H9 (cell line): ENCODE measurements around the gene SFTPB. TPM values are rescaled to one million over a fixed set of nuclear protein-coding genes. Genes with fewer than 3 reads are reported as not detected.

Source experiments
- DNase-seq: peaks from one replicate; pipeline ENCODE4 v3.0.0-alpha.2; 2017
- H2AFZ ChIP-seq: one replicate; pipeline ENCODE4 v1.6.1; 2013; ENCODE audit warnings: mild to moderate bottlenecking, low read length, control low read depth, moderate library complexity
- H2AK5ac ChIP-seq: 2 replicates; pipeline ENCODE4 v1.6.1; 2013; ENCODE audit warnings: low read length, control low read depth, mixed read lengths; ENCODE audit not compliant: insufficient read length
- H2BK120ac ChIP-seq: one replicate; pipeline ENCODE4 v1.6.1; 2013; ENCODE audit warnings: low read depth, mild to moderate bottlenecking, low read length, control low read depth, inconsistent platforms; ENCODE audit not compliant: poor library complexity, severe bottlenecking
- H2BK12ac ChIP-seq: 2 replicates; pipeline ENCODE4 v1.6.1; 2013; ENCODE audit warnings: low read length, control low read depth, mixed read lengths, low read depth; ENCODE audit not compliant: insufficient read length
- H2BK15ac ChIP-seq: 2 replicates; pipeline ENCODE4 v1.6.1; 2013; ENCODE audit warnings: low read depth, low read length, control low read depth
- H2BK20ac ChIP-seq: one replicate; pipeline ENCODE4 v1.6.1; 2013; ENCODE audit warnings: low read depth, mild to moderate bottlenecking, low read length, control low read depth, inconsistent platforms; ENCODE audit not compliant: poor library complexity, severe bottlenecking
- H2BK5ac ChIP-seq: 2 replicates; pipeline ENCODE4 v1.6.1; 2013; ENCODE audit warnings: low read length, control low read depth, mixed read lengths; ENCODE audit not compliant: insufficient read length
- H3K14ac ChIP-seq: 2 replicates; pipeline ENCODE4 v1.6.1; 2013; ENCODE audit warnings: low read length, control low read depth; ENCODE audit not compliant: insufficient read depth
- H3K18ac ChIP-seq: 2 replicates; pipeline ENCODE4 v1.6.1; 2013; ENCODE audit warnings: low read depth, mild to moderate bottlenecking, mixed read lengths, low read length, control low read depth; ENCODE audit not compliant: insufficient read length
- H3K23ac ChIP-seq: 2 replicates; pipeline ENCODE4 v1.6.1; 2013; ENCODE audit warnings: low read length, control low read depth, mixed read lengths, low read depth; ENCODE audit not compliant: insufficient read length
- H3K23me2 ChIP-seq: 2 replicates; pipeline ENCODE4 v1.6.1; 2013; ENCODE audit warnings: low read depth, mild to moderate bottlenecking, mixed read lengths, low read length, control low read depth; ENCODE audit not compliant: insufficient read length, poor library complexity, severe bottlenecking
- H3K27ac ChIP-seq: 2 replicates; pipeline ENCODE4 v1.5.1; 2013; ENCODE audit warnings: low read length, control low read depth, mixed read lengths, low read depth; ENCODE audit not compliant: insufficient read length
- H3K27me3 ChIP-seq: 2 replicates; pipeline ENCODE4 v1.6.1; 2013; ENCODE audit warnings: low read length, control low read depth, inconsistent platforms; ENCODE audit not compliant: insufficient read depth
- H3K4ac ChIP-seq: 2 replicates; pipeline ENCODE4 v1.6.1; 2013; ENCODE audit warnings: low read depth, mild to moderate bottlenecking, control low read depth, inconsistent platforms, low read length, moderate library complexity
- H3K4me1 ChIP-seq: 2 replicates; pipeline ENCODE4 v1.6.1; 2013; ENCODE audit warnings: low read length, control low read depth, inconsistent platforms; ENCODE audit not compliant: insufficient read depth
- H3K4me2 ChIP-seq: 2 replicates; pipeline ENCODE4 v1.6.1; 2013; ENCODE audit warnings: low read length, control low read depth, mixed read lengths; ENCODE audit not compliant: insufficient read length, insufficient read depth
- H3K56ac ChIP-seq: 2 replicates; pipeline ENCODE4 v1.6.1; 2013; ENCODE audit warnings: low read depth, mild to moderate bottlenecking, mixed read lengths, low read length, control low read depth; ENCODE audit not compliant: insufficient read length
- H3K79me1 ChIP-seq: 2 replicates; pipeline ENCODE4 v1.6.1; 2013; ENCODE audit warnings: low read depth, mild to moderate bottlenecking, moderate library complexity, low read length, control low read depth, inconsistent platforms; ENCODE audit not compliant: insufficient read depth, poor library complexity, severe bottlenecking
- H3K79me2 ChIP-seq: 2 replicates; pipeline ENCODE4 v1.6.1; 2013; ENCODE audit warnings: low read length, control low read depth, inconsistent platforms; ENCODE audit not compliant: insufficient read depth
- H3K9ac ChIP-seq: 2 replicates; pipeline ENCODE4 v1.6.1; 2013; ENCODE audit warnings: low read length, control low read depth, mixed read lengths; ENCODE audit not compliant: insufficient read length; ENCODE audit errors: extremely low read depth
- H3K9me3 ChIP-seq: one replicate; pipeline ENCODE4 v1.6.1; 2013; ENCODE audit warnings: low read depth, low read length, inconsistent platforms; ENCODE audit not compliant: control insufficient read depth
- H3T11ph ChIP-seq: one replicate; pipeline ENCODE4 v1.6.1; 2013; ENCODE audit warnings: mild to moderate bottlenecking, low read length, control low read depth, inconsistent platforms
- H4K20me1 ChIP-seq: one replicate; pipeline ENCODE4 v1.6.1; 2013; ENCODE audit not compliant: control insufficient read depth, insufficient read length, insufficient read depth
- H4K5ac ChIP-seq: 2 replicates; pipeline ENCODE4 v1.6.1; 2013; ENCODE audit warnings: low read depth, mild to moderate bottlenecking, mixed read lengths, low read length, control low read depth; ENCODE audit not compliant: insufficient read length
- H4K8ac ChIP-seq: replicated peaks from 2 replicates; pipeline ENCODE4 v1.6.1; 2013; ENCODE audit warnings: low read length, control low read depth, mixed read lengths, low read depth; ENCODE audit not compliant: insufficient read length
- H4K91ac ChIP-seq: 2 replicates; pipeline ENCODE4 v1.6.1; 2013; ENCODE audit warnings: low read depth, mild to moderate bottlenecking, moderate library complexity, mixed read lengths, low read length, control low read depth; ENCODE audit not compliant: insufficient read length
- H3K27ac Mint-ChIP-seq, 3 experiments: 2 replicates in 2 of 3; 3 replicates in 1 of 3; pipeline ENCODE4 v1.8.0; 2020 to 2021; ENCODE audit warnings: mixed read lengths in 3 of 3, mild to moderate bottlenecking in 1 of 3, moderate library complexity in 1 of 3
- H3K27me3 Mint-ChIP-seq: 2 replicates; pipeline ENCODE4 v1.8.0; 2021; ENCODE audit warnings: low read depth, mild to moderate bottlenecking, moderate library complexity, mixed read lengths
- H3K36me3 Mint-ChIP-seq, 3 experiments: 2 replicates in 2 of 3; 3 replicates in 1 of 3; pipeline ENCODE4 v1.8.0; 2020 to 2021; ENCODE audit warnings: low read depth in 3 of 3, mixed read lengths in 3 of 3; ENCODE audit not compliant: insufficient read depth in 1 of 3
- H3K4me1 Mint-ChIP-seq, 2 experiments: 2 replicates each; pipeline ENCODE4 v1.8.0; 2020; ENCODE audit warnings: mixed read lengths in 2 of 2
- H3K4me3 Mint-ChIP-seq, 2 experiments: 2 replicates in 1 of 2; 3 replicates in 1 of 2; pipeline ENCODE4 v1.8.0; 2020 to 2021; ENCODE audit warnings: mild to moderate bottlenecking in 2 of 2, mixed read lengths in 2 of 2, moderate library complexity in 1 of 2
- H3K9me3 Mint-ChIP-seq, 2 experiments: 2 replicates in 1 of 2; 3 replicates in 1 of 2; pipeline ENCODE4 v1.8.0; 2020; ENCODE audit warnings: mild to moderate bottlenecking in 2 of 2, mixed read lengths in 2 of 2, moderate library complexity in 1 of 2
- CTCF ChIP-seq: fragments of 200-600 bp; sonication (generic); conservative IDR thresholded peaks from 3 replicates; pipeline ENCODE4 v1.8.0; 2021; ENCODE audit warnings: antibody characterized with exemption, mild to moderate bottlenecking
- WGBS: extraction: QIAGEN DNeasy Blood & Tissue Kit; methylation state at CpG from one replicate; pipeline ENCODE4 v1.1.7; 2013; ENCODE audit warnings: missing lambda C conversion rate, low lambda C conversion rate, mixed read lengths; ENCODE audit not compliant: insufficient read length; ENCODE audit errors: extremely low coverage; 5-methylcytosine and 5-hydroxymethylcytosine counted together
- total RNA-seq: library from RNA; stranded (reverse); gene quantifications from 2 replicates; pipeline ENCODE4 v1.2.1, GENCODE V29; 2021

The SFTPB gene
- total RNA-seq, 1 experiment from 2014 or later: not detected

- no peak overlapping the region for H2BK20ac ChIP-seq
- no peak overlapping the region for H2BK15ac ChIP-seq
- no peaks in the 10 kb centered on the region for H3K79me1 ChIP-seq
- DNase-seq: no peak
- H2AK5ac ChIP-seq: no peak overlapping the region
- no CpG with 5 or more reads among the region's 2 CpGs for WGBS
- H3K4me2 ChIP-seq: no peak overlapping the region
- Mint-ChIP-seq H3K4me3 (no peak overlapping the region), H3K27me3 (peaks cover 14% of the 10 kb centered on the region), H3K27ac (no peak overlapping the region), H3K36me3 (no peaks in the 10 kb centered on the region), H3K9me3 (no peaks in the 10 kb centered on the region; a peak in 1 of 5 replicates), H3K4me1 (peaks cover 12 to 14% of the 10 kb centered on the region in 2 experiments)
- H3T11ph ChIP-seq: no peak overlapping the region
- no peak overlapping the region for H3K18ac ChIP-seq
- no peak overlapping the region for H3K9ac ChIP-seq
- H4K20me1 ChIP-seq: no peaks in the 10 kb centered on the region
- no peaks in the 10 kb centered on the region for H3K27me3 ChIP-seq
- H2BK5ac ChIP-seq: no peak overlapping the region
- no peaks in the 10 kb centered on the region for H3K4me1 ChIP-seq
- no peak overlapping the region for H2BK12ac ChIP-seq
- H3K23me2 ChIP-seq: no peaks in the 10 kb centered on the region
- no peak overlapping the region for H4K8ac ChIP-seq
- H3K79me2 ChIP-seq: no peaks in the 10 kb centered on the region
- no peak for TF ChIP-seq CTCF
- no peak overlapping the region for H3K4ac ChIP-seq
- no peak overlapping the region for H4K91ac ChIP-seq
- H3K9me3 ChIP-seq: no peaks in the 10 kb centered on the region
- no peak overlapping the region for H3K23ac ChIP-seq
- H3K56ac ChIP-seq: no peak overlapping the region
- H3K14ac ChIP-seq: no peak overlapping the region
- H4K5ac ChIP-seq: no peak overlapping the region
- no peak overlapping the region for H2AFZ ChIP-seq
- no peak overlapping the region for H2BK120ac ChIP-seq
- H3K27ac ChIP-seq: no peak overlapping the region
Measured at GRCh38 chr2:85674417-85674816, 6.4 kb upstream of the SFTPB start.
